Measurements from ENCODE around the gene C1orf167. TPM values are rescaled to one million over a fixed set of nuclear protein-coding genes. Genes with fewer than 3 reads are reported as not detected.

The C1orf167 gene
- polyA plus RNA-seq, 1 of the 3 experiments (the other 2 are of a cell fraction), result 0.10 TPM

GRCh38 chr1:11817192-11817591 is 55.2 kb downstream of the C1orf167 start:
- CTCF ChIA-PET, result no interaction called here
- Histone ChIP-seq H3K27me3 (ENCODE audit: insufficient read depth) (no peaks in the 10 kb centered on the region), H3K4me3 (ENCODE audit: low read depth in 2 of 2, low read length in 1 of 2) (no peak overlapping the region), H3K4me1 (ENCODE audit: control insufficient read depth in 1 of 2, insufficient read depth in 2 of 2, low read depth in 1 of 2, low read length in 1 of 2) (no peaks in the 10 kb centered on the region), H3K4me2 (no peak overlapping the region), H2AFZ (ENCODE audit: low read depth) (no peak overlapping the region), H3F3A (replicated peaks; ENCODE audit: insufficient read depth) (peaks cover 14% of the 10 kb centered on the region), H3K79me2 (ENCODE audit: insufficient read depth) (peaks cover 17% of the 10 kb centered on the region), H4K20me1 (ENCODE audit: insufficient read depth) (no peaks in the 10 kb centered on the region), H3K27ac (ENCODE audit: low read depth in 2 of 2, low read length in 1 of 2) (no peak overlapping the region), H3K9me2 (no peaks in the 10 kb centered on the region), H3K9ac (no peak overlapping the region), H3K36me3 (replicated peaks in 1 of 2; ENCODE audit: control insufficient read depth in 1 of 2, insufficient read depth in 2 of 2, low read length in 1 of 2) (peaks cover 35 to 55% of the 10 kb centered on the region in 2 experiments), H3K9me3 (no peaks in the 10 kb centered on the region)
- 97% methylated on average over 12 of the region's 12 CpGs for WGBS (ENCODE audit: low lambda C conversion rate)
- TF ChIP-seq MXI1 (IDR thresholded peaks at IDR 0.05; ENCODE audit: low read depth, low read length) (no peak), IRF3 (IDR thresholded peaks at IDR 0.05; ENCODE audit: low read depth, low read length) (no peak), TAF1 (IDR thresholded peaks at IDR 0.05; ENCODE audit: borderline replicate concordance, low read depth, low read length) (no peak), RCOR1 (IDR thresholded peaks at IDR 0.05; ENCODE audit: low read length) (no peak), RXRA (IDR thresholded peaks at IDR 0.05; ENCODE audit: borderline replicate concordance, low read depth) (no peak), TEAD4 (IDR thresholded peaks at IDR 0.05; ENCODE audit: borderline replicate concordance, insufficient read depth) (no peak), EZH2phosphoT487 (IDR thresholded peaks at IDR 0.05; ENCODE audit: borderline replicate concordance, low read depth) (no peak), USF2 (IDR thresholded peaks at IDR 0.05; ENCODE audit: borderline replicate concordance, low read depth, low read length) (no peak), USF1 (IDR thresholded peaks at IDR 0.05; ENCODE audit: borderline replicate concordance, low read depth) (no peak), GATA2 (CRISPR knock-in tag; IDR thresholded peaks at IDR 0.05) (no peak), ZBTB33 (IDR thresholded peaks at IDR 0.05; ENCODE audit: borderline replicate concordance, low read depth) (no peak), POLR2AphosphoS5 (IDR thresholded peaks at IDR 0.05; ENCODE audit: low read depth, low read length) (no peak)
- DNase-seq, result no peak
- POLR2A ChIA-PET, result interaction anchor here (1.0 kb wide), 1 partner anchor 11 kb away, joined by 3 read pairs; the partner anchor contains the start of gene MTHFR

All from SK-N-SH (cell line).